ENCODE results near the gene PLEKHA7.

PLEKHA7 gene

GRCh38 chr11:16946477-16947282, 67.5 kb downstream of the PLEKHA7 start:
- no peak for DNase-seq (ENCODE audit: low read depth)
- in situ Hi-C loops (cut with HindIII; ENCODE audit: low sequenced_read_pairs) = no loop called here
- no peak overlapping the region for H3K4me3 ChIP-seq (ENCODE audit: low read depth, low read length)
- TF ChIP-seq, protein P1, sequence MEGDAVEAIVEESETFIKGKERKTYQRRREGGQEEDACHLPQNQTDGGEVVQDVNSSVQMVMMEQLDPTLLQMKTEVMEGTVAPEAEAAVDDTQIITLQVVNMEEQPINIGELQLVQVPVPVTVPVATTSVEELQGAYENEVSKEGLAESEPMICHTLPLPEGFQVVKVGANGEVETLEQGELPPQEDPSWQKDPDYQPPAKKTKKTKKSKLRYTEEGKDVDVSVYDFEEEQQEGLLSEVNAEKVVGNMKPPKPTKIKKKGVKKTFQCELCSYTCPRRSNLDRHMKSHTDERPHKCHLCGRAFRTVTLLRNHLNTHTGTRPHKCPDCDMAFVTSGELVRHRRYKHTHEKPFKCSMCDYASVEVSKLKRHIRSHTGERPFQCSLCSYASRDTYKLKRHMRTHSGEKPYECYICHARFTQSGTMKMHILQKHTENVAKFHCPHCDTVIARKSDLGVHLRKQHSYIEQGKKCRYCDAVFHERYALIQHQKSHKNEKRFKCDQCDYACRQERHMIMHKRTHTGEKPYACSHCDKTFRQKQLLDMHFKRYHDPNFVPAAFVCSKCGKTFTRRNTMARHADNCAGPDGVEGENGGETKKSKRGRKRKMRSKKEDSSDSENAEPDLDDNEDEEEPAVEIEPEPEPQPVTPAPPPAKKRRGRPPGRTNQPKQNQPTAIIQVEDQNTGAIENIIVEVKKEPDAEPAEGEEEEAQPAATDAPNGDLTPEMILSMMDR (IDR thresholded peaks at IDR 0.05; ENCODE audit: low read depth, low read length, missing control alignments) = no peak

DNA sequence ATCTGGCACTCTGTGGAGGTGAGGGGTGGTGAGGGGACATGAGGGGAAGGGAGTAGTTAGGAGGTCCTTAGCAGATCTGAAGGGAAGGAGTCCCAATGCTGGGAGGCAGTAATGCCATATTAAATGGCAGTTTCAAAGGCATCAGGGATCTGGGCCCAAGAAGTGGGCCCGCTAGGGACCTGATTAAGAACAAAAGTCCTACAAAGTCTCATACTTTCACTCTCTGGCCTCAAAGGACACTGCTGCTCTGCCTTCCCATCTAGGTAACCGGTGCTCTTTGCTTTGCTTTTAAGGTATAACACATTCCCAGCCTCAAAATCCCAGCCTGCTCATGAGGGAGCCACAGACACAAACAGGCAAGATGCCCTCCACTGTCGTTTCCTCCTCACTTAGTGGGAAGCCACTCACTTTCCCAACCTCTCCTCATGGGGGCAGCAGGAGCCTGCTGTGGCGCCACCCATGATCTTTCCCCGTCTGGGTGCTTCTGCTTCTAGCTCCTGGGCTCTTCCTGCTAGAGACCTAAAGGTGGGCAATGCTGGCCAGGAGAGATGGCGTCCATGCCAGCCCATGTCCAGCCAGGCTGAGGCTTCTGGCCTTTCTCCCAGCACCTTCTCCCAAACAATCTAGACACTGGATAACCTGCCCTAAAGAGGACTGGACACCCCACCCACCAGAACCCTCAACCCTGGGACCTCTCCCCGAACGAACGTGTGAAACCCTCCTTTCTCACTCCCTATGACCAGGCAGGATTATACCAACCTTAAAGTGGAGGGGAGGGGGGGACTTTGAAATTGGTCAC, 68.3 kb downstream of the PLEKHA7 start:
- H3K4me3 ChIP-seq (ENCODE audit: low read depth, low read length) = no peak overlapping the region
- peak; percentile 33 for DNase-seq (ENCODE audit: low read depth)
- in situ Hi-C loops (cut with HindIII; ENCODE audit: low sequenced_read_pairs) = no loop called here
- TF ChIP-seq, protein P1 (IDR thresholded peaks at IDR 0.05; ENCODE audit: low read depth, low read length, missing control alignments) = peak; percentile 77

- in situ Hi-C loops (cut with HindIII; ENCODE audit: low sequenced_read_pairs) = no loop called here
Measured at GRCh38 chr11:16942911-16943310, 71.3 kb downstream of the PLEKHA7 start.

DNA sequence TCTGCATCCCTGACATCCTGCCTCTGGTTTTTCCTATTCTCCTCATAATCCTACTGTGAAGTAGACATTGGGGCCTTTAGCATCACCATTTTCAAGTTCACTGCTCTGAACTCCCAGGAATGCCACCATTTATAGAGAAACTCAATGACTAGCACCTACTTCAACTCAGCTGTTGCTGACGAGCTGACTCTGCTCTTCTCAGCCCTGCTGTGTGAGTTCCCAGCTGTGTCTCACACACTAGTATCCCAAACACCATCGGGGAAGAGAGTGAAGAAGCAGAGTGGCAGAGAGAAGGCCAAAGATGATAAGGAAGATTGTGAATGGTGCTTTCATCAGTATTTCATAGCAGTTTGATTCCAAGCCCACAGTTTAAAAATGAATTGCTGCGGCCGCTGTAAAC, 71.9 kb downstream of the PLEKHA7 start:
- in situ Hi-C loops (cut with HindIII; ENCODE audit: low sequenced_read_pairs) = no loop called here
- no peak overlapping the region for H3K4me3 ChIP-seq (ENCODE audit: low read depth, low read length)
- TF ChIP-seq, protein P1 (IDR thresholded peaks at IDR 0.05; ENCODE audit: low read depth, low read length, missing control alignments) = no peak
- DNase-seq (ENCODE audit: low read depth) = no peak

More at GRCh38 chr11:16942911-16943310, 71.3 kb downstream of the PLEKHA7 start:
- no peak overlapping the region for H3K4me3 ChIP-seq (ENCODE audit: low read depth, low read length)
- no peak for DNase-seq (ENCODE audit: low read depth)
- TF ChIP-seq, protein P1 (IDR thresholded peaks at IDR 0.05; ENCODE audit: low read depth, low read length, missing control alignments) = no peak

- no peak overlapping the region for H3K4me3 ChIP-seq (ENCODE audit: low read depth, low read length)
- TF ChIP-seq, protein P1 (IDR thresholded peaks at IDR 0.05; ENCODE audit: low read depth, low read length, missing control alignments) = no peak
- no peak for DNase-seq (ENCODE audit: low read depth)
- in situ Hi-C loops (cut with HindIII; ENCODE audit: low sequenced_read_pairs) = no loop called here
Measured at GRCh38 chr11:16941935-16942334, 72.3 kb downstream of the PLEKHA7 start.

DNA sequence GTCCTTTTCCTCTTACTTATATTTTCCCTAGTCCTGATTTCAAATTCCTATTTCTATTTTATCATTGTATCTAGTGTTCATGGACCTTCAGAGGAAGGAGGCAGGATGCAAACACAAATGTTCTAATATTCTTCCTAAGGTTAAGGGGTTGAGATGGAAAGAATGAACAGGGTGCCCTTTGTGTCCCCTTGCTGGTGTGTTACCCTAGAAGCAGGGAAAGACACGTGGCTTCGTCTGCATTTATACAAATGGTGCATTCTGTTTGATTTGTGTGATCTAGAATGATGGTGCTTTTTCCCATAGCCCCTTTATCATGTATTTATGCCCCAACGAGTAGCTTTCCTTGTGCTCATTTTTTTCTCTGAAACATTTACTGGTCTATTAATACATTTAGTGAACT, 76.2 kb downstream of the PLEKHA7 start:
- TF ChIP-seq, protein P1 (IDR thresholded peaks at IDR 0.05; ENCODE audit: low read depth, low read length, missing control alignments) = no peak
- no peak overlapping the region for H3K4me3 ChIP-seq (ENCODE audit: low read depth, low read length)
- in situ Hi-C loops (cut with HindIII; ENCODE audit: low sequenced_read_pairs) = loop anchor here (5.0 kb wide), 1 partner anchor 124 kb away; no protein-coding TSS in a partner anchor
- DNase-seq (ENCODE audit: low read depth) = no peak
